HL-60 (cell line): ENCODE measurements around the gene JMY.

ENCODE experiments used
- SPI1 ChIP-seq: IDR thresholded peaks from 2 replicates; pipeline ENCODE4 v1.6.1; 2012; ENCODE audit warnings: low read depth, mild to moderate bottlenecking, borderline replicate concordance
- TF ChIP-seq, protein P1 (sequence below): IDR thresholded peaks from one replicate; pipeline ENCODE4 v1.5.1; 2011; ENCODE audit warnings: low read length, control low read depth, inconsistent platforms; ENCODE audit not compliant: insufficient read depth
- TF ChIP-seq, protein P2 (sequence below): IDR thresholded peaks from 2 replicates; pipeline ENCODE4 v1.6.1; 2012; ENCODE audit warnings: low read depth; ENCODE audit not compliant: insufficient replicate concordance

GRCh38 chr5:79225026-79225425, 10.9 kb upstream of the JMY start:
- TF ChIP-seq, protein P1, sequence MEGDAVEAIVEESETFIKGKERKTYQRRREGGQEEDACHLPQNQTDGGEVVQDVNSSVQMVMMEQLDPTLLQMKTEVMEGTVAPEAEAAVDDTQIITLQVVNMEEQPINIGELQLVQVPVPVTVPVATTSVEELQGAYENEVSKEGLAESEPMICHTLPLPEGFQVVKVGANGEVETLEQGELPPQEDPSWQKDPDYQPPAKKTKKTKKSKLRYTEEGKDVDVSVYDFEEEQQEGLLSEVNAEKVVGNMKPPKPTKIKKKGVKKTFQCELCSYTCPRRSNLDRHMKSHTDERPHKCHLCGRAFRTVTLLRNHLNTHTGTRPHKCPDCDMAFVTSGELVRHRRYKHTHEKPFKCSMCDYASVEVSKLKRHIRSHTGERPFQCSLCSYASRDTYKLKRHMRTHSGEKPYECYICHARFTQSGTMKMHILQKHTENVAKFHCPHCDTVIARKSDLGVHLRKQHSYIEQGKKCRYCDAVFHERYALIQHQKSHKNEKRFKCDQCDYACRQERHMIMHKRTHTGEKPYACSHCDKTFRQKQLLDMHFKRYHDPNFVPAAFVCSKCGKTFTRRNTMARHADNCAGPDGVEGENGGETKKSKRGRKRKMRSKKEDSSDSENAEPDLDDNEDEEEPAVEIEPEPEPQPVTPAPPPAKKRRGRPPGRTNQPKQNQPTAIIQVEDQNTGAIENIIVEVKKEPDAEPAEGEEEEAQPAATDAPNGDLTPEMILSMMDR = no peak
- TF ChIP-seq SPI1 = no peak
- TF ChIP-seq, protein P2, sequence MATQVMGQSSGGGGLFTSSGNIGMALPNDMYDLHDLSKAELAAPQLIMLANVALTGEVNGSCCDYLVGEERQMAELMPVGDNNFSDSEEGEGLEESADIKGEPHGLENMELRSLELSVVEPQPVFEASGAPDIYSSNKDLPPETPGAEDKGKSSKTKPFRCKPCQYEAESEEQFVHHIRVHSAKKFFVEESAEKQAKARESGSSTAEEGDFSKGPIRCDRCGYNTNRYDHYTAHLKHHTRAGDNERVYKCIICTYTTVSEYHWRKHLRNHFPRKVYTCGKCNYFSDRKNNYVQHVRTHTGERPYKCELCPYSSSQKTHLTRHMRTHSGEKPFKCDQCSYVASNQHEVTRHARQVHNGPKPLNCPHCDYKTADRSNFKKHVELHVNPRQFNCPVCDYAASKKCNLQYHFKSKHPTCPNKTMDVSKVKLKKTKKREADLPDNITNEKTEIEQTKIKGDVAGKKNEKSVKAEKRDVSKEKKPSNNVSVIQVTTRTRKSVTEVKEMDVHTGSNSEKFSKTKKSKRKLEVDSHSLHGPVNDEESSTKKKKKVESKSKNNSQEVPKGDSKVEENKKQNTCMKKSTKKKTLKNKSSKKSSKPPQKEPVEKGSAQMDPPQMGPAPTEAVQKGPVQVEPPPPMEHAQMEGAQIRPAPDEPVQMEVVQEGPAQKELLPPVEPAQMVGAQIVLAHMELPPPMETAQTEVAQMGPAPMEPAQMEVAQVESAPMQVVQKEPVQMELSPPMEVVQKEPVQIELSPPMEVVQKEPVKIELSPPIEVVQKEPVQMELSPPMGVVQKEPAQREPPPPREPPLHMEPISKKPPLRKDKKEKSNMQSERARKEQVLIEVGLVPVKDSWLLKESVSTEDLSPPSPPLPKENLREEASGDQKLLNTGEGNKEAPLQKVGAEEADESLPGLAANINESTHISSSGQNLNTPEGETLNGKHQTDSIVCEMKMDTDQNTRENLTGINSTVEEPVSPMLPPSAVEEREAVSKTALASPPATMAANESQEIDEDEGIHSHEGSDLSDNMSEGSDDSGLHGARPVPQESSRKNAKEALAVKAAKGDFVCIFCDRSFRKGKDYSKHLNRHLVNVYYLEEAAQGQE = no peak
